ENCODE measurements around the gene FRMD5.

FRMD5 gene

DNA sequence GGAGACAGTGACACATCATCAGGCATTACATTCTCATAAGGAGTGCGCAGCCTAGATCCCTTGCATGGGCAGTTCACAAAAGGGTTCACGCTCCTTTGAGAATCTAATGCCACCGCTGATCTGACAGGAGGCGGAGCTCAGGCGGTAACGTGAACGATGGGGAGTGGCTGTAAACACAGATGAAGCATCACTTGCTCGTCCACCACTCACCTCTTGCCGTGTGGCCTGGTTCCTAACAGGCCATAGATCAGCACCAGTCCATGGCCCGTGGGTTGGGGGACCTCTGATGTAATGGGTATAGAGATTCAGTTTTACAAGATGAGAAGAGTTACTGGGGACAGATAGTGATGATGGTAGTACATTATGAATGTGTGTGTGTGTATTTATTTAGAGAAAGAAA, 63.0 kb downstream of the FRMD5 start:
- no peak for DNase-seq (ENCODE audit: low read depth)
- TF ChIP-seq, protein P1, sequence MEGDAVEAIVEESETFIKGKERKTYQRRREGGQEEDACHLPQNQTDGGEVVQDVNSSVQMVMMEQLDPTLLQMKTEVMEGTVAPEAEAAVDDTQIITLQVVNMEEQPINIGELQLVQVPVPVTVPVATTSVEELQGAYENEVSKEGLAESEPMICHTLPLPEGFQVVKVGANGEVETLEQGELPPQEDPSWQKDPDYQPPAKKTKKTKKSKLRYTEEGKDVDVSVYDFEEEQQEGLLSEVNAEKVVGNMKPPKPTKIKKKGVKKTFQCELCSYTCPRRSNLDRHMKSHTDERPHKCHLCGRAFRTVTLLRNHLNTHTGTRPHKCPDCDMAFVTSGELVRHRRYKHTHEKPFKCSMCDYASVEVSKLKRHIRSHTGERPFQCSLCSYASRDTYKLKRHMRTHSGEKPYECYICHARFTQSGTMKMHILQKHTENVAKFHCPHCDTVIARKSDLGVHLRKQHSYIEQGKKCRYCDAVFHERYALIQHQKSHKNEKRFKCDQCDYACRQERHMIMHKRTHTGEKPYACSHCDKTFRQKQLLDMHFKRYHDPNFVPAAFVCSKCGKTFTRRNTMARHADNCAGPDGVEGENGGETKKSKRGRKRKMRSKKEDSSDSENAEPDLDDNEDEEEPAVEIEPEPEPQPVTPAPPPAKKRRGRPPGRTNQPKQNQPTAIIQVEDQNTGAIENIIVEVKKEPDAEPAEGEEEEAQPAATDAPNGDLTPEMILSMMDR (IDR thresholded peaks at IDR 0.05; ENCODE audit: low read depth, low read length, missing control alignments): no peak
- H3K4me3 ChIP-seq (ENCODE audit: low read depth, low read length): no peak overlapping the region

DNA sequence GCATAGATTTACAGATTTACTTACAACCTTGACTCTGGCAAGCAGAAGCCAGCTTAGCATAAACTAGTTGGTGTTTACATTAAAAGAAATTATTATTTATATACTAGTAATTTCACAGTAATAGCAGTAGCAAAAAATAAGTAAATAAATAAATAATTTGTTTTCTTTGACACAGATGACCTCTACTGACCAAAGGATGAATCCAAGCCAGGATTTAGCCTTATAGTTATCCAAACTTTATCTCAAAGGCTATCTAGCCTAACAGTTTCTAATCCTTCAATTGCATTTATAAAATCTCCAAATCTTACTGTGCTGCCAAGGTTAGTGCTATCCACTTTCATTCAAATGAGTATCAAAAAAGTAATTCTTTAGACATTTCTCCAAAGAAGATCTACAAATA, 64.3 kb downstream of the FRMD5 start:
- TF ChIP-seq, protein P1 (IDR thresholded peaks at IDR 0.05; ENCODE audit: low read depth, low read length, missing control alignments): no peak
- no peak overlapping the region for H3K4me3 ChIP-seq (ENCODE audit: low read depth, low read length)
- no peak for DNase-seq (ENCODE audit: low read depth)

DNA sequence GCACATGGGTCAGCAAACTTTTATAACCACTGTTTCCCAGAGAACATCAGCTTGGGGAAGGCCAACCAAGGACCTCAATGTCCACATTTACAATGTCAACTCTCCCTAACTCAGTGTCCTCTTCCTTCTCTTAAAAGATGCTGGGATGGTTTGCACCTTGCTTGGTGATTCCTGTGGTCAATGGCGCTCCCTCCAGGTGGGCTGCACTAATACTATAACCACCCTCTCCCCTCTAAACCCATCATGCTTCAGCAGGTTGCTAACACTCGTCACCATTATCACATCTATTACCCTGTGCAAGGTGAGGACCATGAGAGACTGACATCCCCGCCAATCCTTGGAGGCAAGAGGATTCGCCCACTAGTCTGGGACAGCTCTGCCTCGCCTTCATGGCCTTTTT, 65.2 kb downstream of the FRMD5 start:
- DNase-seq (ENCODE audit: low read depth): no peak
- TF ChIP-seq, protein P1 (IDR thresholded peaks at IDR 0.05; ENCODE audit: low read depth, low read length, missing control alignments): no peak
- no peak overlapping the region for H3K4me3 ChIP-seq (ENCODE audit: low read depth, low read length)

DNA sequence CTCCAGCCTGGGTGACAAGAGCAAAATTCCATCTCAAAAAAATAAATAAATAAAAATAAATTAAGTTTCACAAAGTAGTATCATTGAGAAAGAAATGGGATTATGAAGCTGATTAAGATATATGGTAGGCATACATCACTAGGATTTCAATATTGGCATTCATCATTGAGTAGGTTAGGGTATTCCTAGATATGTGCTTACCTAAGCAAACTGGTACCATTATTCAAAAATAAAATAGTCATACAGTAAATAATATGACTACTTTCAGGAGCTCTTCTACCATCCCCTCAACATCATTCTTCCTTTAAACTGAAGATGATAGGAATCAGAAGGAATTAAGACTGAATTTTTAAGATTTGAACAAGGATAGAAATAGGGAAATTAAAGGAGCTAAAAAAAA, 66.6 kb downstream of the FRMD5 start:
- TF ChIP-seq, protein P1 (IDR thresholded peaks at IDR 0.05; ENCODE audit: low read depth, low read length, missing control alignments): no peak
- no peak for DNase-seq (ENCODE audit: low read depth)
- H3K4me3 ChIP-seq (ENCODE audit: low read depth, low read length): no peak overlapping the region

DNA sequence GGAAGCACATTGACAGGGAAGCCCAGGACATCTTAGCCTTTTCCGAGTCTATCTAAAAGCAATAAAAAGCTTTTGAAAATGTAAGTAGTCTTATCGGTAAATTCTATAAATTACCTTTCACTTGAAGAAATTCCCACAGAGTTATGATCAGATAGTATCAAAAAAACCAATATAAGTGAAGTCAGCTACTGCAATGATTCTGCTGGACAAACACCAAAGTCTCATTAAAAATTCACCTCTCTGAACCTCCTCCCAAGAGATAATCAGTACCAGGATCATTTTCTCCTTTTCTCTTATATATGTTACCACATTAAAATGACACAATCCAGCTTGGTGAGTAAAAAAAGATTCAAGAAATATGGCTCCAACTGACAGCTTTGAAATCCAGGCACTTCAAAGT, 69.2 kb downstream of the FRMD5 start:
- TF ChIP-seq, protein P1 (IDR thresholded peaks at IDR 0.05; ENCODE audit: low read depth, low read length, missing control alignments): no peak
- no peak for DNase-seq (ENCODE audit: low read depth)
- no peak overlapping the region for H3K4me3 ChIP-seq (ENCODE audit: low read depth, low read length)

DNA sequence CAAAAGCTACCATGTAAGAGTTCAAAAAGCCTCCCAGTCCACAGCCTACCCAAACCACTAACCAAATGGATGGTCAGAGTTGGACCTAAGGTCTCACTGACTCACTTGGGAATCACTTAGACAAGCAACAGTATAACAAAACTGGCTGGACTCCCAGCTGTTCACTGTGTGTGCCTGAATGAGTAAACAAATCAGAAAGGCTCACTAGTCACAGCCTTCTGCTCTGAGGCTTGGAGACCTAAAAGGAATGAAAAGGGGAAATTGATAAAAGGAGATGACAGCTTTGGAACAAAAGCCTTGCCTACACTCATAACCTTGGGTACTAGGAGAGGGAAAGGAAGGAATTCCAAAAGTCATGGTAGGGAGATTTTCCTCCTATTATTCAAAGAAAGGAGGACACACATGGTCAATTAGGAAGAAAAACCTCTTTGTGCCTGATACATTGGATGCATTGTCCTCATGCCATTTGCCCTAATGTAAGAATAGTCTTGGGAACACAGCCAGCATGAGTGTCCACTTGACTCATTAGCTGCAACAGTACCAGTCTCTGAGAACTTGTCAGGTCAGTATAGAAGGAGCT, 92.3 kb downstream of the FRMD5 start:
- DNase-seq (ENCODE audit: low read depth): no peak
- TF ChIP-seq, protein P1 (IDR thresholded peaks at IDR 0.05; ENCODE audit: low read depth, low read length, missing control alignments): no peak
- H3K4me3 ChIP-seq (ENCODE audit: low read depth, low read length): no peak overlapping the region

DNA sequence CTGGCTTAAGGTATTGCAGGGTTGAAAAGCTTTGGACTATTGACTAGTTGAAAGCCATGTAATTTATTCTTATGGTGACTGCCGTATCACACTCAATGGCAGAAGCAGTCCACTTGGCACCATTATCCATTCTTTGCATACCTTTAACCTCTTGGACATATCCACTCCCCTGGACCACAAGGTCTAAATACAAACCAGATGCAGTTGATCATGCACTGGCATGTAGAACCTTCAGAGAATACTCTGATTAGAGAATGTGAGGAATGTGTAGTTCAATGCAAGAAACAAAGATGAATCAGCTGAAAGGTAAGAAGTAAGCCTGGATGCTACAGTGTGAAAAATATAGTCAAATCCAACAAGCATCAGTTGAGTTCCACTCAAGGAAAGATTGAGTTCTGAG, 93.1 kb downstream of the FRMD5 start:
- no peak for DNase-seq (ENCODE audit: low read depth)
- TF ChIP-seq, protein P1 (IDR thresholded peaks at IDR 0.05; ENCODE audit: low read depth, low read length, missing control alignments): no peak
- no peak overlapping the region for H3K4me3 ChIP-seq (ENCODE audit: low read depth, low read length)

Data from GM12864 (cell line).